Retinal pigment epithelial cell (primary cell): ENCODE data around the gene RASAL2.

Experiments used
- DNase-seq: peaks from one replicate; pipeline ENCODE4 v3.0.0-alpha.2; 2010; ENCODE audit warnings: low read depth
- H3K4me3 ChIP-seq: 2 replicates; pipeline ENCODE4 v1.5.1; 2011; ENCODE audit warnings: mild to moderate bottlenecking, low read length, control low read depth, moderate library complexity
- TF ChIP-seq, protein P1 (sequence below): conservative IDR thresholded peaks from 2 replicates; pipeline ENCODE4 v1.5.1; 2011; ENCODE audit warnings: low read depth, low read length, control low read depth, inconsistent platforms

Gene RASAL2

DNA sequence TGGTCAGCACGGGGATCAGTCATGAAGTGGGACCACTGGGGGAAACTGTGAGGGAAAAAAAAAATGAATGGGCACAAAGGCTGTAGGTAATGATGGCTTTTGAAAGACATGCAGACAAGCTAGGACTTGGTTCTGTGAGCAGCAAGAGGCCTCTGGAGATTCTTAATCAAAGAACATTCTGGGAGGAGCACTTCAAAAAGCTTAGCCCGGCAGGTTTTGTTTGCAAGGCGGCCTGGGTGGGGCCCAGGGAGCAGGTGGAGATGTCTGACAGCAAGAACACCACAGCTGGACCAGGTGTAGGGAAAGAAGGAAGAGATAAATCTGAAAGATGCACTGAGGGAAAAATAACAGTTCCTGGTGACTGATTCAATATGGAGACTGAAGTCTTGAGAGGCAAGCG lies 425.0 kb downstream of the RASAL2 start:
- TF ChIP-seq, protein P1, sequence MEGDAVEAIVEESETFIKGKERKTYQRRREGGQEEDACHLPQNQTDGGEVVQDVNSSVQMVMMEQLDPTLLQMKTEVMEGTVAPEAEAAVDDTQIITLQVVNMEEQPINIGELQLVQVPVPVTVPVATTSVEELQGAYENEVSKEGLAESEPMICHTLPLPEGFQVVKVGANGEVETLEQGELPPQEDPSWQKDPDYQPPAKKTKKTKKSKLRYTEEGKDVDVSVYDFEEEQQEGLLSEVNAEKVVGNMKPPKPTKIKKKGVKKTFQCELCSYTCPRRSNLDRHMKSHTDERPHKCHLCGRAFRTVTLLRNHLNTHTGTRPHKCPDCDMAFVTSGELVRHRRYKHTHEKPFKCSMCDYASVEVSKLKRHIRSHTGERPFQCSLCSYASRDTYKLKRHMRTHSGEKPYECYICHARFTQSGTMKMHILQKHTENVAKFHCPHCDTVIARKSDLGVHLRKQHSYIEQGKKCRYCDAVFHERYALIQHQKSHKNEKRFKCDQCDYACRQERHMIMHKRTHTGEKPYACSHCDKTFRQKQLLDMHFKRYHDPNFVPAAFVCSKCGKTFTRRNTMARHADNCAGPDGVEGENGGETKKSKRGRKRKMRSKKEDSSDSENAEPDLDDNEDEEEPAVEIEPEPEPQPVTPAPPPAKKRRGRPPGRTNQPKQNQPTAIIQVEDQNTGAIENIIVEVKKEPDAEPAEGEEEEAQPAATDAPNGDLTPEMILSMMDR = no peak
- no peak overlapping the region for H3K4me3 ChIP-seq
- no peak for DNase-seq

DNA sequence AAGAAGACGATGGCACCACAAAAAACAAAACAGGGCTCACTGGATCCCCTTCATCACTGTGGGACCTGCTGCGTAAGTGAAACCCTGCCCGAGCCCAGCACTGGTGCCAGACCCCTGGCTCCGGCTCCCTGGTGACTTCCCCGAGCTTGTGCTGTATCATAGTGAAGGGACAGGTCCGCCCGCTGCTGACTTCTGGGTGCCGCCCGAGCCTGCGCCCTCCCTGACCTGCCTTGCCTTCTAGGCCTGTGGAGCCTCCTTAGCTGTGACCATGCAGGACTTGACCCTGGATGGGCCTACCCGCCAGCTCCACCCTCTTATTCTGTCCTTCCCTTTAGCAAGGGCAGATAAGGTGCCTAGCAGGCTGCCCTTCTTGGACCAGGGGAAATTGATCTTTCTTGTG lies 426.9 kb downstream of the RASAL2 start:
- H3K4me3 ChIP-seq = no peak overlapping the region
- TF ChIP-seq, protein P1 = no peak
- no peak for DNase-seq

- TF ChIP-seq, protein P1 = no peak
- H3K4me3 ChIP-seq = no peak overlapping the region
- DNase-seq = no peak
Measured at GRCh38 chr1:178521241-178521640, 427.3 kb downstream of the RASAL2 start.

DNA sequence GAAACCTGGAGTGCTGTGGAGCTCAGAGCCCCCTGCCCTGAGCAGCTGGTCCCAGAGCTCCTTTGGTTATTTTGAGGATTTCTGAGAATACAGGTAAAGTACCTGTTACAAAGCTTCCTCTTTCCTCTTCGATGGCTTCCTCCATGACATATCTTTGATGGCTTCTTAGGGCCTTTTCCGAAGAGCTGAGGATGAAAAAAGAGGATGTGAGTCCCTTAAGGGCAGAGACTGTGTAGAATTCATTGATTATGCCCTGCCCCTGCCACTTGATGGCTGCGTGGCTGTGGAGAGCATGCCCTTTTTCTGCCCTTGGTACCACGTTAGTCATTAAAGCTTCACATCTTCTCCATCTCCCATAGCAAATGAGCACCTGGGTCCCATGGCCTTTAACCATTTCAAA lies 433.2 kb downstream of the RASAL2 start:
- TF ChIP-seq, protein P1 = no peak
- no peak overlapping the region for H3K4me3 ChIP-seq
- DNase-seq = no peak

GRCh38 chr1:178528228-178528952 lies 434.5 kb downstream of the RASAL2 start:
- H3K4me3 ChIP-seq = no peak overlapping the region
- TF ChIP-seq, protein P1 = no peak
- DNase-seq = no peak

- DNase-seq = no peak
- no peak overlapping the region for H3K4me3 ChIP-seq
- TF ChIP-seq, protein P1 = no peak
Measured at GRCh38 chr1:178528953-178529335, 435.0 kb downstream of the RASAL2 start.

GRCh38 chr1:178529364-178530036 lies 435.6 kb downstream of the RASAL2 start:
- TF ChIP-seq, protein P1 = no peak
- no peak for DNase-seq
- no peak overlapping the region for H3K4me3 ChIP-seq
